Globus pallidus (tissue), 1 donor: ENCODE data around the gene USP17L13.
"Not testable (repeated sequence)": the region's sequence is repeated elsewhere in the genome, so short reads cannot be mapped to it uniquely, and the experiment has no call there.

ENCODE experiments used
- DNase-seq: peaks from one replicate; pipeline ENCODE4 v3.0.0-alpha.2; 2015; ENCODE audit warnings: low spot score

USP17L13 gene, protein sequence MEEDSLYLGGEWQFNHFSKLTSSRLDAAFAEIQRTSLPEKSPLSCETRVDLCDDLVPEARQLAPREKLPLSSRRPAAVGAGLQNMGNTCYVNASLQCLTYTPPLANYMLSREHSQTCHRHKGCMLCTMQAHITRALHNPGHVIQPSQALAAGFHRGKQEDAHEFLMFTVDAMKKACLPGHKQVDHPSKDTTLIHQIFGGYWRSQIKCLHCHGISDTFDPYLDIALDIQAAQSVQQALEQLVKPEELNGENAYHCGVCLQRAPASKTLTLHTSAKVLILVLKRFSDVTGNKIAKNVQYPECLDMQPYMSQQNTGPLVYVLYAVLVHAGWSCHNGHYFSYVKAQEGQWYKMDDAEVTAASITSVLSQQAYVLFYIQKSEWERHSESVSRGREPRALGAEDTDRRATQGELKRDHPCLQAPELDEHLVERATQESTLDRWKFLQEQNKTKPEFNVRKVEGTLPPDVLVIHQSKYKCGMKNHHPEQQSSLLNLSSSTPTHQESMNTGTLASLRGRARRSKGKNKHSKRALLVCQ

GRCh38 chr4:9224596-9224995 lies at the start of gene USP17L13:
Gene USP17L13 (plus strand): TSS chr4:9224896. CDS start chr4:9224896, 0 bp downstream.
- DNase-seq = not testable (repeated sequence)

- not testable (repeated sequence) for DNase-seq
Measured at GRCh38 chr4:9210357-9210756, 14.3 kb upstream of the USP17L13 start, which contains the start of gene USP17L10. Gene USP17L10 (plus strand): TSS chr4:9210657. CDS start chr4:9210657, 0 bp downstream.

- DNase-seq = not testable (repeated sequence)
Measured at GRCh38 chr4:9214701-9215100, 10.0 kb upstream of the USP17L13 start.

- DNase-seq = not testable (repeated sequence)
Measured at GRCh38 chr4:9215105-9215504, 9.6 kb upstream of the USP17L13 start, which contains the start of gene USP17L11. Gene USP17L11 (plus strand): TSS chr4:9215405. CDS start chr4:9215405, 0 bp downstream.

GRCh38 chr4:9219852-9220251 lies 4.8 kb upstream of the USP17L13 start, which contains the start of gene USP17L12:
Gene USP17L12 (plus strand): TSS chr4:9220152. CDS start chr4:9220152, 0 bp downstream.
- not testable (repeated sequence) for DNase-seq

DNA sequence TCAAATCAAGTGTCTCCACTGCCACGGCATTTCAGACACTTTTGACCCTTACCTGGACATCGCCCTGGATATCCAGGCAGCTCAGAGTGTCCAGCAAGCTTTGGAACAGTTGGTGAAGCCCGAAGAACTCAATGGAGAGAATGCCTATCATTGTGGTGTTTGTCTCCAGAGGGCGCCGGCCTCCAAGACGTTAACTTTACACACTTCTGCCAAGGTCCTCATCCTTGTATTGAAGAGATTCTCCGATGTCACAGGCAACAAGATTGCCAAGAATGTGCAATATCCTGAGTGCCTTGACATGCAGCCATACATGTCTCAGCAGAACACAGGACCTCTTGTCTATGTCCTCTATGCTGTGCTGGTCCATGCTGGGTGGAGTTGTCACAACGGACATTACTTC lies 5.6 kb downstream of the USP17L13 start:
- DNase-seq = not testable (repeated sequence)

DNA sequence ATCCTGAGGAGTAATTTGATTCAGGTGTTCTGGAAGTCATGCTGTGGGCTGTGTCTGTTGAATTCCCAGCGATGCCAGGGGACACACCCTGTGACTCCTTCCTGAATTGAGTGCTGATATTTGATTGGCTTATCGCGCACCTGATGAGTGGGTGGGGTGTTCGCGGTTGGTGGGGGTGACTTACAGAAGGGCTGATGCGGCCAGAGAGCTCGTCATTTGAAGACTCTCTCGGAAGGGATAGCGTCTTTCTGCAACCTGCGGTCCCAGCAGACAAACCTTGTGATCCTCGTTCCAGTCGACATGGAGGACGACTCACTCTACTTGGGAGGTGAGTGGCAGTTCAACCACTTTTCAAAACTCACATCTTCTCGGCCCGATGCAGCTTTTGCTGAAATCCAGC lies 9.4 kb downstream of the USP17L13 start, which contains the start of gene USP17L15:
Gene USP17L15 (plus strand): TSS at position 301 of the 400 bp plus-strand sequence. CDS start 0 bp downstream, at position 301.
- DNase-seq = not testable (repeated sequence)

- DNase-seq = not testable (repeated sequence)
Measured at GRCh38 chr4:9238461-9238860, 13.8 kb downstream of the USP17L13 start.

DNA sequence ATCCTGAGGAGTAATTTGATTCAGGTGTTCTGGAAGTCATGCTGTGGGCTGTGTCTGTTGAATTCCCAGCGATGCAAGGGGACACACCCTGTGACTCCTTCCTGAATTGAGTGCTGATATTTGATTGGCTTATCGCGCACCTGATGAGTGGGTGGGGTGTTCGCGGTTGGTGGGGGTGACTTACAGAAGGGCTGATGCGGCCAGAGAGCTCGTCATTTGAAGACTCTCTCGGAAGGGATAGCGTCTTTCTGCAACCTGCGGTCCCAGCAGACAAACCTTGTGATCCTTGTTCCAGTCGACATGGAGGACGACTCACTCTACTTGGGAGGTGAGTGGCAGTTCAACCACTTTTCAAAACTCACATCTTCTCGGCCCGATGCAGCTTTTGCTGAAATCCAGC lies 18.9 kb downstream of the USP17L13 start, which contains the start of gene USP17L17:
Gene USP17L17 (plus strand): TSS at position 301 of the 400 bp plus-strand sequence. CDS start 0 bp downstream, at position 301.
- DNase-seq = not testable (repeated sequence)

DNA sequence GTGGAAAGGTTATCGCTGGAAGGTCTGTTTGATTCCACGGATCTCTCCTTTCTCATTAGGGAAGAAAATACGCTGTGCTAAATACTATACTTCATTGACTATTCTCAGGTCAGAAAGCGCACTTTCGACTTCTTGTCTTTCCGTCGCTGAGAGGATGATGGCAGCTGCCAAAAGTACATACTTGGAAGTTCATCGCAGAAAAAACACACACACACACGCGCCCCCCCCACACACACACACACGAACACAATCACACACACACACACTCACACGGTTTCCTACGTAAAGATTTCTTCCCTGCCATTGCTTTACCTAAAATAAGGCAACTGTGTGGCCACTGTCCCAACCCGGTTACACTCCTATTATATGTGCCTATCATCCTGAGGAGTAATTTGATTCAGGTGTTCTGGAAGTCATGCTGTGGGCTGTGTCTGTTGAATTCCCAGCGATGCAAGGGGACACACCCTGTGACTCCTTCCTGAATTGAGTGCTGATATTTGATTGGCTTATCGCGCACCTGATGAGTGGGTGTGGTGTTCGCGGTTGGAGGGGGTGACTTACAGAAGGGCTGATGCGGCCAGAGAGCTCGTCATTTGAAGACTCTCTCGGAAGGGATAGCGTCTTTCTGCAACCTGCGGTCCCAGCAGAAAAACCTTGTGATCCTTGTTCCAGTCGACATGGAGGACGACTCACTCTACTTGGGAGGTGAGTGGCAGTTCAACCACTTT lies 23.4 kb downstream of the USP17L13 start, which contains the start of gene USP17L18:
Gene USP17L18 (plus strand): TSS at position 678 of the 728 bp plus-strand sequence. CDS start 0 bp downstream, at position 678.
- DNase-seq = not testable (repeated sequence)

DNA sequence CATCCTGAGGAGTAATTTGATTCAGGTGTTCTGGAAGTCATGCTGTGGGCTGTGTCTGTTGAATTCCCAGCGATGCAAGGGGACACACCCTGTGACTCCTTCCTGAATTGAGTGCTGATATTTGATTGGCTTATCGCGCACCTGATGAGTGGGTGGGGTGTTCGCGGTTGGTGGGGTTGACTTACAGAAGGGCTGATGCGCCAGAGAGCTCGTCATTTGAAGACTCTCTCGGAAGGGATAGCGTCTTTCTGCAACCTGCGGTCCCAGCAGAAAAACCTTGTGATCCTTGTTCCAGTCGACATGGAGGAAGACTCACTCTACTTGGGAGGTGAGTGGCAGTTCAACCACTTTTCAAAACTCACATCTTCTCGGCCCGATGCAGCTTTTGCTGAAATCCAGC lies 28.4 kb downstream of the USP17L13 start, which contains the start of gene USP17L19:
Gene USP17L19 (plus strand): TSS at position 301 of the 400 bp plus-strand sequence. CDS start 0 bp downstream, at position 301.
- not testable (repeated sequence) for DNase-seq

GRCh38 chr4:9257824-9258223 lies 33.1 kb downstream of the USP17L13 start, which contains the start of gene USP17L20:
Gene USP17L20 (plus strand): TSS chr4:9258124. CDS start chr4:9258124, 0 bp downstream.
- not testable (repeated sequence) for DNase-seq

DNA sequence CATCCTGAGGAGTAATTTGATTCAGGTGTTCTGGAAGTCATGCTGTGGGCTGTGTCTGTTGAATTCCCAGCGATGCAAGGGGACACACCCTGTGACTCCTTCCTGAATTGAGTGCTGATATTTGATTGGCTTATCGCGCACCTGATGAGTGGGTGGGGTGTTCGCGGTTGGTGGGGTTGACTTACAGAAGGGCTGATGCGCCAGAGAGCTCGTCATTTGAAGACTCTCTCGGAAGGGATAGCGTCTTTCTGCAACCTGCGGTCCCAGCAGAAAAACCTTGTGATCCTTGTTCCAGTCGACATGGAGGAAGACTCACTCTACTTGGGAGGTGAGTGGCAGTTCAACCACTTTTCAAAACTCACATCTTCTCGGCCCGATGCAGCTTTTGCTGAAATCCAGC lies 37.9 kb downstream of the USP17L13 start, which contains the start of gene USP17L21:
Gene USP17L21 (plus strand): TSS at position 301 of the 400 bp plus-strand sequence. CDS start 0 bp downstream, at position 301.
- DNase-seq = not testable (repeated sequence)

- DNase-seq = not testable (repeated sequence)
Measured at GRCh38 chr4:9267319-9267718, 42.6 kb downstream of the USP17L13 start, which contains the start of gene USP17L22. Gene USP17L22 (plus strand): TSS chr4:9267619. CDS start chr4:9267619, 0 bp downstream.

DNA sequence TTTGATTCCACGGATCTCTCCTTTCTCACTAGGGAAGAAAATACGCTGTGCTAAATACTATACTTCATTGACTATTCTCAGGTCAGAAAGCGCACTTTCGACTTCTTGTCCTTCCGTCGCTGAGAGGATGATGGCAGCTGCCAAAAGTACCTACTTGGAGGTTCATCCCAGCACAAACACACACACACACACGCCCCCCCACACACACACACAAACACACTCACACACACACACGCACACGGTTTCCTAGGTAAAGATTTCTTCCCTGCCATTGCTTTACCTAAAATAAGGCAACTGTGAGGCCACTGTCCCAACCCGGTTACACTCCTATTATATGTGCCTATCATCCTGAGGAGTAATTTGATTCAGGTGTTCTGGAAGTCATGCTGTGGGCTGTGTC lies 47.0 kb downstream of the USP17L13 start:
- not testable (repeated sequence) for DNase-seq
